AG04449 (cell line): ENCODE measurements around the gene KIAA0232.

Experiments
- CTCF ChIA-PET: fragments of 350-600 bp; formaldehyde crosslinking; extraction: SDS; loops from one replicate; lab custom pipeline; 2021; ENCODE audit warnings: antibody characterized with exemption; lab: Yijun Ruan, JAX
- POLR2A ChIA-PET: fragments of 400-600, 350-600 bp; formaldehyde crosslinking; extraction: SDS; loops from one replicate; lab custom pipeline; 2020; ENCODE audit warnings: antibody characterized with exemption, inconsistent platforms; lab: Yijun Ruan, JAX
- DNase-seq: peaks from one replicate; pipeline ENCODE4 v3.0.0-alpha.2; 2010; ENCODE audit warnings: low read depth, low spot score
- H3K4me3 ChIP-seq: 2 replicates; pipeline ENCODE4 v1.5.1; 2011; ENCODE audit warnings: low read depth, mild to moderate bottlenecking, control low read depth, low read length
- CTCF ChIP-seq: IDR thresholded peaks from one replicate; pipeline ENCODE4 v1.5.1; 2011; ENCODE audit warnings: mild to moderate bottlenecking, moderate library complexity, low read length, control low read depth, inconsistent platforms; ENCODE audit not compliant: insufficient read depth; ENCODE audit errors: missing control alignments

The KIAA0232 gene

DNA sequence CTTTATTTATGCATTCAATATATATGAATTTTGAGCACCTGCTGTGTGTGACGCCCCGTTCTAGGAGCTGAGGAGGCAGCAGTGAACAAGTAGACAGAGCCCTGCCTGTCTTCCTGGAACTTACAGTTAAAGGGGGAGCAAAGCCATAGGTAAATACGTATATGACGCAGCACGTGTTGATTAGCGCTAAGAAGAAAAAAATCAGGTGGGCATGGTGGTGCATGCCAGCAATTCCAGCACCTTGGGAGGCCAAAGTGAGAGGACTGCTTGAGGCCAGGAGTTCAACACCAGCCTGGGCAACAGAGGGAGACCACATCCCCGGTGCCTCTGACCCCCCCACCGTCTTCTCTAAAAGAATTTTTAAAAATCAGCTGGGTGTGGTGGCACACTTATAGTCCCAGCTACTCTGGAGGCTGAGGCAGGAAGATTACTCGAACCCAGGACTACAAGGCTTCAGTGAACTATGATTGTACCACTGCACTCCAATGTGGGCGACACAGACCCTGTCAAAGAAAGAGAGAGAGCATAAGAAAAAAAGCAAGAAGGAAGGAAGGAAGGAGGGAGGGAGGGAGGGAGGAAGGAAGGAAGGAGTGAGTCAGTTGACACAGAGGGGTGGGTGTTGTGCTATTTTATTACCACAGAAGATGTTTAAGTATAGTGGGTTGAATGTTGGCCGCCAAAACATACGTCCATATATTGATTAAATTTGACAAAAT is 5.4 kb upstream of the KIAA0232 start:
- no peak for TF ChIP-seq CTCF
- ChIA-PET CTCF (no interaction called here), POLR2A (no interaction called here)
- no peak for DNase-seq
- no peak overlapping the region for H3K4me3 ChIP-seq

DNA sequence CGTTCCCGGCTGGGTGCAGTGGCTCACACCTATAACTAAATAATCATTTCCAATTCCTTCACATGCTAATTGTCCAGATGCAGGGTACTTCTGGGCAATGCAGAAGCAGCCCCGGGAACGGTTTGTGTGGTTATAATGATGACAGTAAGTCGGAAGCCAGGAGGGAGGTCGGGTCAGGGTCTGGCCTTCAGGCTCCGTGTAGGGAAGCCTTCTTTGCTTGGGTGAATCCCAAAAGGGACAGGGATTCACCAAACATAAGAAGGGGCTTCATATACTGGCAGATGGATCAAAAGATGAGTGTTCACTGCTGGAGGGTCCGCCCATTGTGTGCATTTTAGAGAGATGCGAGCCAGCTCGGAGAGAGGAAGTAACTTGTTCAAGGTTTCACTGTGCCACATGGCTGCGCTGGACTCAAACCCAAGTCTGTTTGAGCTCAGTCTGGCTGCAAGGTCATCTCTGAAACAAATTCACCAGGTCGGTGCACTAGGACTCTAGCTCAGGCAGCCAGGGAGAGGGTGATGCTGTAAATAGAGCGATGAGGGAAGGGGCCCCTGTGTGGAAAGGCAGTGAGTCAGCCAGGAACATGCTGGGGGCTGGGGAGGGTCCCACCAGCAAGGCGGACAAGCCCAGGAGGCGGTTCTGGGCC is 4.8 kb upstream of the KIAA0232 start:
- no peak for DNase-seq
- POLR2A ChIA-PET, result no interaction called here
- CTCF ChIA-PET, result interaction anchor here (1.0 to 4.7 kb wide), 2 partner anchors 9 to 96 kb away, joined by 3 to 26 read pairs; no protein-coding TSS in a partner anchor
- TF ChIP-seq CTCF, result no peak
- no peak overlapping the region for H3K4me3 ChIP-seq

DNA sequence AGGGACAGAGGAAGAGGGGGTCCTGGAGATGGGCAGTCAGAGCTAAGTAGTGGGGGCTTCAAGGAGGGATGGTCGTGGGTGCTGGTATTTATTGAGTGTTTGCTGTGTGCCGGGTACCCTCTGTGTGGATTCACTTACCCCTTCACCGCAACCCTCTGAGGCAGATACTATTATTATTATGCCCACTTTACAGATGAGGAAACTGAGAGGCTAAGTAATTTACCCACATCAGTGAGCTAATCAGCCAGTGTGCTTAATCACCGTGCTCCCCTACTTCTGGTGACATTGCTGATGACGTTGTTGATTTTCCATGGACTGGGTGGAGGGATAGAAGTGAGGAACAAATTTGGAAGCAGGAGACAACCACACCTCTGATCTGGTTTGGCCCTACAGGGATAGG is 4.1 kb upstream of the KIAA0232 start:
- TF ChIP-seq CTCF, result no peak
- CTCF ChIA-PET, result interaction anchor here (1.0 to 4.7 kb wide), 2 partner anchors 10 to 95 kb away, joined by 3 to 26 read pairs; no protein-coding TSS in a partner anchor
- no peak for DNase-seq
- no peak overlapping the region for H3K4me3 ChIP-seq
- POLR2A ChIA-PET, result no interaction called here

- no peak for TF ChIP-seq CTCF
- ChIA-PET POLR2A (no interaction called here), CTCF (interaction anchor here (0.6 to 4.7 kb wide), 2 partner anchors 94 to 291 kb away, joined by 3 to 26 read pairs; no protein-coding TSS in a partner anchor)
- no peak overlapping the region for H3K4me3 ChIP-seq
- DNase-seq, result no peak
Measured at GRCh38 chr4:6779667-6780565, 2.6 kb upstream of the KIAA0232 start.

- no peak for DNase-seq
- no peak overlapping the region for H3K4me3 ChIP-seq
- ChIA-PET CTCF (interaction anchor here (1.1 to 4.7 kb wide), 3 partner anchors 11 to 92 kb away, joined by 3 to 26 read pairs (median 3); no protein-coding TSS in a partner anchor), POLR2A (no interaction called here)
- TF ChIP-seq CTCF, result no peak
Measured at GRCh38 chr4:6781113-6781512, 1.4 kb upstream of the KIAA0232 start.
